Stimulated activated CD4-positive, alpha-beta T cell treated with anti-CD3 and anti-CD28 coated beads, Interleukin-1b, Interleukin-23, amount 100 ng/mL, for 48 hours (primary cell): ENCODE results near the gene CDON.

Source experiments
- DNase-seq: peaks from one replicate; pipeline ENCODE4 v3.0.0-alpha.2; 2020

The CDON gene

GRCh38 chr11:125954123-125954944, 108.3 kb downstream of the CDON start:
- no peak for DNase-seq

GRCh38 chr11:125953401-125953935, 109.2 kb downstream of the CDON start:
- DNase-seq, result no peak

GRCh38 chr11:125952973-125953372, 109.7 kb downstream of the CDON start:
- DNase-seq, result no peak

- DNase-seq, result no peak
These were observed 110.1 kb downstream of the CDON start for GRCh38 chr11:125952559-125952958.

- DNase-seq, result no peak
These were observed 110.9 kb downstream of the CDON start for GRCh38 chr11:125951731-125952130.

GRCh38 chr11:125950696-125951651, 111.7 kb downstream of the CDON start:
- DNase-seq, result no peak

GRCh38 chr11:125950178-125950490, 112.5 kb downstream of the CDON start:
- DNase-seq, result no peak

GRCh38 chr11:125949271-125950177, 113.1 kb downstream of the CDON start:
- DNase-seq, result no peak

GRCh38 chr11:125948278-125949051, 114.2 kb downstream of the CDON start:
- DNase-seq, result no peak

GRCh38 chr11:125947419-125948277, 115.0 kb downstream of the CDON start:
- DNase-seq, result no peak

GRCh38 chr11:125946712-125947418, 115.8 kb downstream of the CDON start:
- DNase-seq, result no peak

GRCh38 chr11:125945797-125946520, 116.7 kb downstream of the CDON start, which contains the start of gene VSIG10L2:
Gene VSIG10L2, plus strand, starts transcription at chr11:125946044. Its CDS starts 12 bp downstream, at chr11:125946056.
- no peak for DNase-seq

- no peak for DNase-seq
These were observed 117.5 kb downstream of the CDON start for GRCh38 chr11:125945011-125945796.

- no peak for DNase-seq
These were observed 118.2 kb downstream of the CDON start for GRCh38 chr11:125944350-125945010.

- no peak for DNase-seq
These were observed 118.9 kb downstream of the CDON start for GRCh38 chr11:125943661-125944349.

GRCh38 chr11:125942771-125943428, 119.8 kb downstream of the CDON start:
- DNase-seq, result no peak
